GM23248 (cell line): ENCODE measurements around the gene RAD51B. TPM values are rescaled to one million over a fixed set of nuclear protein-coding genes. Genes with fewer than 3 reads are reported as not detected.
A peak's percentile ranks its signal among the peaks of the same experiment; 100 is the strongest.

ENCODE experiments used
- DNase-seq: peaks from one replicate; pipeline ENCODE4 v3.0.0-alpha.2; 2015
- H2AFZ ChIP-seq: fragments of 200-600 bp; sonication (generic); 2 replicates; pipeline ENCODE4 v1.6.1; 2016; ENCODE audit warnings: antibody characterized with exemption
- H3F3A ChIP-seq: fragments of 200-600 bp; sonication (generic); 2 replicates; pipeline ENCODE4 v1.6.1; 2016; ENCODE audit warnings: mild to moderate bottlenecking, antibody characterized with exemption, mixed run types; ENCODE audit not compliant: insufficient read depth
- H3K27ac ChIP-seq: fragments of 200-600 bp; sonication (generic); 2 replicates; pipeline ENCODE4 v1.5.1; 2016; ENCODE audit warnings: mild to moderate bottlenecking
- H3K27me3 ChIP-seq: fragments of 200-600 bp; sonication (generic); replicated peaks from 2 replicates; pipeline ENCODE4 v1.6.1; 2016; ENCODE audit warnings: mild to moderate bottlenecking; ENCODE audit not compliant: insufficient read depth
- H3K36me3 ChIP-seq: fragments of 200-600 bp; sonication (generic); 2 replicates; pipeline ENCODE4 v1.6.1; 2016; ENCODE audit warnings: low read depth, mild to moderate bottlenecking
- H3K4me1 ChIP-seq: fragments of 200-600 bp; sonication (generic); 2 replicates; pipeline ENCODE4 v1.6.1; 2016; ENCODE audit warnings: mild to moderate bottlenecking; ENCODE audit not compliant: insufficient read depth
- H3K4me2 ChIP-seq: fragments of 200-600 bp; sonication (generic); one replicate; pipeline ENCODE4 v1.6.1; 2016; ENCODE audit warnings: mild to moderate bottlenecking; ENCODE audit not compliant: unreplicated experiment
- H3K4me3 ChIP-seq: fragments of 200-600 bp; sonication (generic); 2 replicates; pipeline ENCODE4 v1.5.1; 2016; ENCODE audit warnings: mild to moderate bottlenecking
- H3K79me2 ChIP-seq: fragments of 200-600 bp; sonication (generic); 2 replicates; pipeline ENCODE4 v1.6.1; 2016; ENCODE audit warnings: mild to moderate bottlenecking; ENCODE audit not compliant: insufficient read depth
- H3K9ac ChIP-seq: fragments of 200-600 bp; sonication (generic); 2 replicates; pipeline ENCODE4 v1.6.1; 2016; ENCODE audit warnings: mild to moderate bottlenecking
- H3K9me2 ChIP-seq: fragments of 200-600 bp; sonication (generic); 2 replicates; pipeline ENCODE4 v1.6.1; 2016; ENCODE audit warnings: mixed run types, mild to moderate bottlenecking, moderate library complexity; ENCODE audit not compliant: insufficient read depth
- H3K9me3 ChIP-seq: fragments of 200-600 bp; sonication (generic); one replicate; pipeline ENCODE4 v1.6.1; 2017; ENCODE audit warnings: low read depth
- H4K20me1 ChIP-seq: fragments of 200-600 bp; sonication (generic); 2 replicates; pipeline ENCODE4 v1.6.0; 2016; ENCODE audit not compliant: insufficient read depth
- EZH2 ChIP-seq: fragments of 200-600 bp; sonication (generic); IDR thresholded peaks from 2 replicates; pipeline ENCODE4 v1.6.1; 2018; ENCODE audit warnings: antibody characterized with exemption, mild to moderate bottlenecking; ENCODE audit not compliant: insufficient read depth, poor library complexity, severe bottlenecking
- EZH2phosphoT487 ChIP-seq: fragments of 200-600 bp; sonication (generic); IDR thresholded peaks from 2 replicates; pipeline ENCODE4 v1.6.1; 2018; ENCODE audit warnings: antibody characterized with exemption, moderate library complexity, mild to moderate bottlenecking, low read depth; ENCODE audit not compliant: insufficient read depth
- WGBS, 2 experiments: methylation state at CpG; one replicate each; pipeline ENCODE4 v1.1.6; 2015 to 2017; ENCODE audit warnings: low lambda C conversion rate in 2 of 2, low coverage in 1 of 2; ENCODE audit errors: missing lambda C conversion rate in 2 of 2; 5-methylcytosine and 5-hydroxymethylcytosine counted together
- in situ Hi-C: fragments of 300-500 bp; cut with MboI; formaldehyde crosslinking; loops from 2 replicates; pipeline ENCODE4 v1.15.0; 2020
- polyA plus RNA-seq: library from polyadenylated mRNA; unstranded; fragments of >200 nt; fragmentation: Nextera tagmentation; extraction: Ambion mirVana; gene quantifications from 2 replicates; pipeline ENCODE4 v1.2.1, GENCODE V29; 2016
- total RNA-seq: library from RNA; depleted of rRNA; stranded (reverse); fragments of >200 nt; shearing (Covaris generic); gene quantifications from 2 replicates; pipeline ENCODE4 v1.2.3, GENCODE V29; 2014

The RAD51B gene
- total and polyA plus RNA-seq, 2 experiments from 2014 or later = 4.0 to 8.8 TPM

DNA sequence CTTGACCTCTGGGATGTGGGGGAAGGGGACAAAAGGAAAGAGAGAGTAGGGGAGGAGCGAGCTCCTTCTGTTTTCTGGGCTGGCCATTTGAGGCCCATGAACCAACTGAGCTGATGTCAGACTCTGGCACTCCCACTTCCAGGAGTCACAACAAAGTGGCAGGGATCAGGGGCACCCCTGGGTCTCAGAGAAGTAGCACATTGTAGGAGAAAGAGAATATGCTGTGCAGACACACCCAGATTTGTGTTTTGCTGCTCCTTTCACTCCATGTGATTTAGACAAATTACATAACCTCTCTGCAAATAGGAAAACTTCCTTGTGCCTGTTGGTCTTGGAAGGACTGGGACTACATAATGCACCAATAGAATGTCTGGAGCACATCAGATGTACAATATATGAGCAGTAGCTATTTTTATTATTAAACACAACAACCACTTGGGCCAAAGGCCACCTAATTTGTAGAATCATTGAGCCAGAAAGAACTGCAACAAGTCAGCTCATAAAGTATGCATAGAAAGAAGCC, 707.8 kb downstream of the RAD51B start:
- peaks cover 50% of the 10 kb centered on the region for H3F3A ChIP-seq
- peak overlapping the region; percentile 84 for H3K27ac ChIP-seq
- H4K20me1 ChIP-seq = no peaks in the 10 kb centered on the region
- peaks cover 45% of the 10 kb centered on the region for H3K4me1 ChIP-seq
- peak; percentile 47 for DNase-seq
- H3K27me3 ChIP-seq = no peaks in the 10 kb centered on the region
- H3K79me2 ChIP-seq = no peaks in the 10 kb centered on the region
- H3K9me2 ChIP-seq = no peaks in the 10 kb centered on the region
- no peak for TF ChIP-seq EZH2
- TF ChIP-seq EZH2phosphoT487 = no peak
- H3K9me3 ChIP-seq = no peaks in the 10 kb centered on the region
- peak overlapping the region; percentile 75 for H2AFZ ChIP-seq
- 22 to 42% methylated on average over 1 of the region's 1 CpG for WGBS, 2 experiments
- peak overlapping the region; percentile 65 for H3K9ac ChIP-seq
- H3K4me2 ChIP-seq = peak overlapping the region; percentile 49
- H3K36me3 ChIP-seq = no peaks in the 10 kb centered on the region
- in situ Hi-C loops = loop anchor here (10.0 kb wide), 1 partner anchor 257 kb away; no protein-coding TSS in a partner anchor
- peak overlapping the region; percentile 14; the same call in 1 of the 2 replicates for H3K4me3 ChIP-seq

DNA sequence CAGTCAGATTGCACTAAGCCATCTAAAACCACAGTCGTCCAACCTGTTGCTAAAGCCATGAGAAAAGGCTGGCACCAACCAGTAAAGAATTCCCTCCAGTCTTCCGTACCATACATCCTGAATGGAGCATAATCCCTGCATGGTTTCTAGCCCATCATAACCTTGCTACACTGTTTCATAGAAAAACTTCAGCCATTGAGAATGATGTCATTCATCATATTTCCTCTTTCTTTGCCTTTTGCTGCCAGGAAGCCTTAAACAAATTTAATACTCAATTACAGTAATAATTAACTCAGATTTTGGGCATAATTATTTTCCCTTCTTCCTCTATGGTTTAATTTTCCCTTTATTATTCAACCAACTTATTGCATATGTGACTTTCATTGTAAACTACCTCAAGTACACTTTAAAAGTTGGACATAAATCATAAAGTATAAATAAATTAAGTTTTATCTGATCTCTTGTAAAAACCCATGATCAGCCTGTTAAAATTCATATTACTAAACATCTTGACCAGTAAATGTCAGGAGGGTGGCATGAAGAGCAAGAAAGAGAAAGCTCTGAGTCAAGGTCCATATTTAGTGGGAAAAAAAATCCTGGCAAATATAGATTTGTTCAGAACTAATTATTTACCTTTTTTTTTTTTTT, 708.6 kb downstream of the RAD51B start:
- Histone ChIP-seq H3K4me3 (no peak overlapping the region), H4K20me1 (no peaks in the 10 kb centered on the region), H2AFZ (no peak overlapping the region), H3K4me2 (no peak overlapping the region), H3K9me2 (no peaks in the 10 kb centered on the region), H3F3A (peaks cover 43% of the 10 kb centered on the region), H3K36me3 (no peaks in the 10 kb centered on the region), H3K9ac (no peak overlapping the region), H3K27me3 (no peaks in the 10 kb centered on the region), H3K27ac (peak overlapping the region; percentile 84; the same call in 1 of the 2 replicates), H3K79me2 (no peaks in the 10 kb centered on the region), H3K9me3 (no peaks in the 10 kb centered on the region), H3K4me1 (peaks cover 37% of the 10 kb centered on the region)
- TF ChIP-seq EZH2 (no peak), EZH2phosphoT487 (no peak)
- WGBS, 2 experiments = 82 to 85% methylated on average over 2 of the region's 2 CpGs
- no peak for DNase-seq
- in situ Hi-C loops = loop anchor here (10.0 kb wide), 1 partner anchor 257 kb away; no protein-coding TSS in a partner anchor

DNA sequence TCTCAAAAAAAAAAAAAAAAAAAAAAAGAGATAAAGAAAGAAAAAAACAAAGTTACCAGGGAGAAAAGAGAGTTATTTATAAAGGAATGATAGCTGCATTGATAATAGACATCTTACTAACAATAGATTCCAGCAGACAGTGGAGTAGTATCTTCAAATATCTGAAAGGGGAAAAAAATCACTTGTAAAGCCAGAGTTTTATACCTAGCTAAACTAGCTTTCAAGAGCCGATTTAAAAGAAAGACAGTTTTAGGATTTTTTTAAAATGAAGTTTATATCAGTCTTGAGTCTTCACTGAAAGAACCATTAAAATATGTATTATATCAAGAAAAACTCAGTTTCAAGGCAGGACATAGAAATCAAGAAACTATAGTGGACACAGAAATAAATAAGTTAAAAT, 710.9 kb downstream of the RAD51B start:
- H2AFZ ChIP-seq = no peak overlapping the region
- DNase-seq = no peak
- in situ Hi-C loops = no loop called here
- H3K4me2 ChIP-seq = no peak overlapping the region
- H3K9me3 ChIP-seq = no peaks in the 10 kb centered on the region
- no peak overlapping the region for H3K27ac ChIP-seq
- no peaks in the 10 kb centered on the region for H3K79me2 ChIP-seq
- no peaks in the 10 kb centered on the region for H3K36me3 ChIP-seq
- no peak overlapping the region for H3K9ac ChIP-seq
- WGBS, 2 experiments = 57 to 66% methylated on average over 1 of the region's 1 CpG
- H3K9me2 ChIP-seq = no peaks in the 10 kb centered on the region
- H3F3A ChIP-seq = peaks cover 35% of the 10 kb centered on the region
- TF ChIP-seq EZH2 = no peak
- no peak for TF ChIP-seq EZH2phosphoT487
- peaks cover 36% of the 10 kb centered on the region for H3K4me1 ChIP-seq
- no peak overlapping the region for H3K4me3 ChIP-seq
- no peaks in the 10 kb centered on the region for H4K20me1 ChIP-seq
- H3K27me3 ChIP-seq = no peaks in the 10 kb centered on the region

- Histone ChIP-seq H4K20me1 (no peaks in the 10 kb centered on the region), H3K79me2 (no peaks in the 10 kb centered on the region), H3K4me3 (no peak overlapping the region), H3F3A (peaks cover 28% of the 10 kb centered on the region), H3K4me2 (no peak overlapping the region), H3K27me3 (no peaks in the 10 kb centered on the region), H3K4me1 (peaks cover 30% of the 10 kb centered on the region), H2AFZ (no peak overlapping the region), H3K9me2 (no peaks in the 10 kb centered on the region), H3K36me3 (no peaks in the 10 kb centered on the region), H3K27ac (no peak overlapping the region), H3K9me3 (no peaks in the 10 kb centered on the region), H3K9ac (no peak overlapping the region)
- no peak for DNase-seq
- in situ Hi-C loops = no loop called here
- no peak for TF ChIP-seq EZH2
- TF ChIP-seq EZH2phosphoT487 = no peak
Measured at GRCh38 chr14:68532496-68532895, 712.9 kb downstream of the RAD51B start.

DNA sequence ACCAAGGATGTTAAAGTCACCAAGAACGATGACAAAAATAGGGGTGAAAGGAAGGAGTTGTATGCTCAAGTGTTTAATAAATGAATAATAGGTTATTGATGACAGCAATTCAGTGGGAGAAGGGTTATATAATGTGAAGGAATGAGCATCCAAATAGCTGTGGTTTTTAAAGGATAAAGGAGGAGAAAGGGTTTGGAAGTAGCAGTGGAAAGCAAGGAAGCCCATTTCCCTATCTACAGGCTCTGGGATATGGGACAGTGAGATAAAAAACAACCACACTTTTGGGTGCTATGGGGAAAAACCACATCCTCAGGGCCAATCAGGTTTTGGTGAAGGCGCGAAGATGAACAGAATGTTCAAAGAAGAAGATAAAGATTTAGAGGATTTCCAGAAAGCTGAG, 714.7 kb downstream of the RAD51B start:
- Histone ChIP-seq H4K20me1 (no peaks in the 10 kb centered on the region), H3K27ac (no peak overlapping the region), H3K27me3 (no peaks in the 10 kb centered on the region), H3K36me3 (no peaks in the 10 kb centered on the region), H3K79me2 (no peaks in the 10 kb centered on the region), H3K9me3 (no peaks in the 10 kb centered on the region), H3K4me3 (no peak overlapping the region), H3K4me1 (peaks cover 25% of the 10 kb centered on the region), H3K9ac (no peak overlapping the region), H3K9me2 (no peaks in the 10 kb centered on the region), H2AFZ (no peak overlapping the region), H3K4me2 (no peak overlapping the region), H3F3A (peaks cover 22% of the 10 kb centered on the region)
- 94 to 95% methylated on average over 3 of the region's 3 CpGs for WGBS, 2 experiments
- TF ChIP-seq EZH2 (no peak), EZH2phosphoT487 (no peak)
- no peak for DNase-seq
- in situ Hi-C loops = no loop called here
